A549 (cell line): Measurements from ENCODE around the gene SEC63. TPM values are rescaled to one million over a fixed set of nuclear protein-coding genes. Genes with fewer than 3 reads are reported as not detected.

Source experiments
- ATAC-seq, 2 experiments: fragments of 200-7000 bp in 1 of 2; fragments of >200 bp in 1 of 2; cut with Nextera tagmentation in 1 of 2; cut with Tn5 transposase in 1 of 2; 3 replicates each; pipeline versions ENCODE4 v1.8.0 to v1.9.1; 2018 to 2020; ENCODE audit warnings: mild to moderate bottlenecking in 1 of 2, moderate library complexity in 1 of 2
- CTCF ChIA-PET: fragments of 300-600 bp; sonication (Branson Sonifier 250); formaldehyde crosslinking; extraction: SDS; loops from one replicate; lab custom pipeline; 2021; ENCODE audit warnings: antibody characterized with exemption, inconsistent platforms; lab: Yijun Ruan, JAX
- POLR2A ChIA-PET: fragments of 350-600 bp; formaldehyde crosslinking; extraction: SDS; loops from one replicate; lab custom pipeline; 2021; ENCODE audit warnings: antibody characterized with exemption, inconsistent platforms; lab: Yijun Ruan, JAX
- DNase-seq, 2 experiments: peaks; one replicate each; pipeline versions ENCODE4 v3.0.0 to v3.0.0-alpha.2; 2011 to 2016; ENCODE audit warnings: low read depth in 1 of 2, low spot score in 1 of 2
- FAIRE-seq: peaks from 2 replicates; lab custom pipeline; 2011; peaks lifted over from hg19 to GRCh38; lab: Jason Lieb, UNC
- H3K27ac ChIP-seq, 2 experiments: fragments of >200 bp; sonication (Bioruptor Twin); formaldehyde crosslinking; 3 replicates each; pipeline ENCODE4 v1.5.1; 2016 to 2017
- H3K4me1 ChIP-seq: fragments of >200 bp; sonication (Bioruptor Twin); formaldehyde crosslinking; 3 replicates; pipeline ENCODE4 v1.6.1; 2016
- H3K4me2 ChIP-seq: fragments of >200 bp; sonication (Bioruptor Twin); formaldehyde crosslinking; 3 replicates; pipeline ENCODE4 v1.6.1; 2016
- H3K4me3 ChIP-seq: fragments of >200 bp; sonication (Bioruptor Twin); formaldehyde crosslinking; 3 replicates; pipeline ENCODE4 v1.5.1; 2016
- H3K9me3 ChIP-seq: fragments of >200 bp; sonication (Bioruptor Twin); formaldehyde crosslinking; 3 replicates; pipeline ENCODE4 v1.6.1; 2016
- BHLHE40 ChIP-seq: IDR thresholded peaks from 2 replicates; pipeline ENCODE4 v1.6.1; 2012; ENCODE audit warnings: low read depth, low read length, inconsistent platforms
- CEBPB ChIP-seq, 2 experiments: fragments of >200 bp in 1 of 2; sonication (Bioruptor Twin) in 1 of 2; formaldehyde crosslinking in 1 of 2; IDR thresholded peaks; 2 replicates each; pipeline ENCODE4 v1.6.1; 2012 to 2016
- CHD2 ChIP-seq: fragments of 150-350 bp; IDR thresholded peaks from 2 replicates; pipeline ENCODE4 v1.6.1; 2014; ENCODE audit warnings: low read length; ENCODE audit not compliant: partially characterized antibody
- CHD4 ChIP-seq: fragments of 200-600 bp; sonication (generic); IDR thresholded peaks from 2 replicates; pipeline ENCODE4 v1.6.1; 2016; ENCODE audit warnings: antibody characterized with exemption, mild to moderate bottlenecking, borderline replicate concordance
- E2F6 ChIP-seq: IDR thresholded peaks from 2 replicates; pipeline ENCODE4 v1.6.1; 2012; ENCODE audit warnings: low read depth, borderline replicate concordance
- EHF ChIP-seq: fragments of 250-450 bp; sonication (Bioruptor Pico); IDR thresholded peaks from 2 replicates; pipeline ENCODE4 v1.5.0; 2020; ENCODE audit warnings: mild to moderate bottlenecking
- EP300 ChIP-seq, 2 experiments: fragments of >200 bp; sonication (Bioruptor Twin); formaldehyde crosslinking; IDR thresholded peaks; 2 replicates in 1 of 2; 3 replicates in 1 of 2; pipeline ENCODE4 v1.6.1; 2016 to 2017
- FOSB ChIP-seq: fragments of 250-450 bp; sonication (Bioruptor Pico); IDR thresholded peaks from 2 replicates; pipeline ENCODE4 v1.5.0; 2020; ENCODE audit warnings: mild to moderate bottlenecking, moderate library complexity
- FOSL2 ChIP-seq, 2 experiments: fragments of 450-650 bp in 1 of 2; fragments of >200 bp in 1 of 2; sonication (Bioruptor Twin) in 1 of 2; formaldehyde crosslinking; IDR thresholded peaks; 2 replicates each; pipeline versions ENCODE4 v1.5.0 to v1.6.1; 2016 to 2020; ENCODE audit warnings: mild to moderate bottlenecking in 1 of 2, moderate library complexity in 1 of 2
- HDAC2 ChIP-seq: fragments of 200-600 bp; sonication (generic); IDR thresholded peaks from 2 replicates; pipeline ENCODE4 v1.6.1; 2016
- HES2 ChIP-seq: fragments of >200 bp; sonication (Bioruptor Twin); formaldehyde crosslinking; IDR thresholded peaks from 2 replicates; pipeline ENCODE4 v1.6.1; 2016
- HEYL ChIP-seq: fragments of 250-450 bp; sonication (Bioruptor Pico); IDR thresholded peaks from 2 replicates; pipeline ENCODE4 v1.8.0; 2021; ENCODE audit warnings: mild to moderate bottlenecking, moderate library complexity
- HMGXB4 ChIP-seq: fragments of 250-450 bp; sonication (Bioruptor Pico); IDR thresholded peaks from 2 replicates; pipeline ENCODE4 v1.5.0; 2021; ENCODE audit warnings: mild to moderate bottlenecking, moderate library complexity, borderline replicate concordance
- HOXB5 ChIP-seq: fragments of 250-450 bp; sonication (Bioruptor Pico); IDR thresholded peaks from 2 replicates; pipeline ENCODE4 v1.5.0; 2020; ENCODE audit warnings: mild to moderate bottlenecking, moderate library complexity
- JUN ChIP-seq, 2 experiments: fragments of >200 bp; sonication (Bioruptor Twin); formaldehyde crosslinking; IDR thresholded peaks; 2 replicates in 1 of 2; 3 replicates in 1 of 2; pipeline ENCODE4 v1.6.1; 2016 to 2017
- KDM1A ChIP-seq: fragments of 200-600 bp; sonication (generic); IDR thresholded peaks from 2 replicates; pipeline ENCODE4 v1.6.1; 2016; ENCODE audit warnings: low read depth, mild to moderate bottlenecking
- KDM5A ChIP-seq: fragments of 200-600 bp; sonication (generic); IDR thresholded peaks from 2 replicates; pipeline ENCODE4 v1.6.1; 2016; ENCODE audit warnings: antibody characterized with exemption, mild to moderate bottlenecking
- MAFK ChIP-seq: fragments of 450-650 bp; IDR thresholded peaks from 2 replicates; pipeline ENCODE4 v1.6.1; 2014; ENCODE audit not compliant: partially characterized antibody
- MAZ ChIP-seq: fragments of 150-350 bp; IDR thresholded peaks from 2 replicates; pipeline ENCODE4 v1.6.1; 2014; ENCODE audit warnings: antibody characterized with exemption, low read depth, low read length, borderline replicate concordance
- NFE2L2 ChIP-seq: fragments of 150-350 bp; conservative IDR thresholded peaks from 2 replicates; pipeline ENCODE4 v1.6.1; 2014; ENCODE audit warnings: low read length
- NPAS2 ChIP-seq: fragments of 250-450 bp; sonication (Bioruptor Pico); IDR thresholded peaks from 2 replicates; pipeline ENCODE4 v1.8.0; 2022; ENCODE audit warnings: mild to moderate bottlenecking, moderate library complexity, borderline replicate concordance
- POLR2A ChIP-seq: IDR thresholded peaks from 2 replicates; pipeline ENCODE4 v1.6.1; 2012; ENCODE audit warnings: mild to moderate bottlenecking, low read length
- POLR2AphosphoS2 ChIP-seq: conservative IDR thresholded peaks from 2 replicates; pipeline ENCODE4 v1.6.1; 2012; ENCODE audit warnings: low read length, improper control_type of control experiment, inconsistent platforms
- RAD21 ChIP-seq, 2 experiments: fragments of >200 bp in 1 of 2; sonication (Bioruptor Twin) in 1 of 2; formaldehyde crosslinking in 1 of 2; IDR thresholded peaks in 1 of 2; conservative IDR thresholded peaks in 1 of 2; 2 replicates in 1 of 2; 3 replicates in 1 of 2; pipeline ENCODE4 v1.6.1; 2012 to 2018; ENCODE audit warnings: inconsistent platforms in 1 of 2
- RARB ChIP-seq: fragments of 250-450 bp; sonication (Bioruptor Pico); IDR thresholded peaks from 2 replicates; pipeline ENCODE4 v1.8.0; 2021; ENCODE audit warnings: mild to moderate bottlenecking, moderate library complexity
- RCOR1 ChIP-seq: fragments of 150-350 bp; IDR thresholded peaks from 2 replicates; pipeline ENCODE4 v1.6.1; 2014; ENCODE audit warnings: antibody characterized with exemption, low read length, low read depth
- RFX5 ChIP-seq: fragments of 450-650 bp; IDR thresholded peaks from 2 replicates; pipeline ENCODE4 v1.7.1; 2014; ENCODE audit warnings: antibody characterized with exemption, mild to moderate bottlenecking, moderate library complexity
- RNF2 ChIP-seq: fragments of 200-600 bp; sonication (generic); IDR thresholded peaks from 2 replicates; pipeline ENCODE4 v1.6.1; 2016; ENCODE audit warnings: low read depth, mild to moderate bottlenecking, antibody characterized with exemption, moderate library complexity, borderline replicate concordance
- SMC3 ChIP-seq: fragments of >200 bp; sonication (Bioruptor Twin); formaldehyde crosslinking; IDR thresholded peaks from 3 replicates; pipeline ENCODE4 v1.6.1; 2018; ENCODE audit warnings: inconsistent platforms
- SREBF2 ChIP-seq: fragments of 450-650 bp; IDR thresholded peaks from 2 replicates; pipeline ENCODE4 v1.6.1; 2014; ENCODE audit warnings: mild to moderate bottlenecking, moderate library complexity
- TFCP2L1 ChIP-seq: fragments of 250-450 bp; sonication (Bioruptor Pico); IDR thresholded peaks from 2 replicates; pipeline ENCODE4 v1.5.0; 2021; ENCODE audit warnings: mild to moderate bottlenecking
- USF2 ChIP-seq: fragments of 450-650 bp; IDR thresholded peaks from 2 replicates; pipeline ENCODE4 v1.6.1; 2014; ENCODE audit warnings: antibody characterized with exemption
- ZSCAN20 ChIP-seq: fragments of 250-450 bp; sonication (Bioruptor Pico); IDR thresholded peaks from 2 replicates; pipeline ENCODE4 v1.8.0; 2022; ENCODE audit warnings: mild to moderate bottlenecking, moderate library complexity
- WGBS: methylation state at CpG from one replicate; pipeline ENCODE4 v1.1.6; 2017; ENCODE audit errors: missing lambda C conversion rate; 5-methylcytosine and 5-hydroxymethylcytosine counted together
- polyA plus RNA-seq, 4 experiments: library from polyadenylated mRNA; depleted of rRNA in 3 of 4; stranded (reverse); fragments of >200 nt; fragmentation: RNase III in 1 of 4; extraction: RNeasy Plus Mini Kit Qiagen cat#74134 plus additional on column Dnase treatment in 1 of 4; gene quantifications; 2 replicates in 3 of 4; 3 replicates in 1 of 4; pipeline ENCODE4 v1.2.3, GENCODE V29; 2011 to 2017

Gene SEC63
- polyA plus RNA-seq, 2 of the 4 experiments (the other 2 are of a cell fraction): 23.0 to 69.3 TPM

- Histone ChIP-seq H3K27ac (no peak overlapping the region), H3K9me3 (no peaks in the 10 kb centered on the region), H3K4me3 (no peak overlapping the region), H3K4me2 (no peak overlapping the region), H3K4me1 (no peaks in the 10 kb centered on the region)
- 72% methylated on average over 8 of the region's 8 CpGs for WGBS
- FAIRE-seq (no peak), ATAC-seq (no peak), DNase-seq (no peak)
- ChIA-PET POLR2A (no interaction called here), CTCF (interaction anchor here (1.1 to 1.7 kb wide), 2 partner anchors 8 to 77 kb away, joined by 3 to 5 read pairs; no protein-coding TSS in a partner anchor)
- TF ChIP-seq POLR2AphosphoS2 (no peak), JUN (IDR thresholded peaks at IDR 0.05) (no peak), HOXB5 (CRISPR knock-in tag) (no peak), TFCP2L1 (CRISPR knock-in tag) (no peak), HEYL (CRISPR knock-in tag) (no peak), USF2 (no peak), RNF2 (no peak), EHF (CRISPR knock-in tag) (no peak), KDM1A (no peak), POLR2A (no peak), RAD21 (conservative IDR thresholded peaks at IDR 0.05 in 1 of 2, IDR thresholded peaks at IDR 0.05 in 1 of 2) (no peak), EP300 (IDR thresholded peaks at IDR 0.05) (no peak), KDM5A (no peak), HDAC2 (no peak), CEBPB (IDR thresholded peaks at IDR 0.05) (no peak), FOSB (CRISPR knock-in tag) (no peak), ZSCAN20 (no peak), NFE2L2 (no peak)
Measured at GRCh38 chr6:107972413-107973096, 14.5 kb upstream of the SEC63 start.

GRCh38 chr6:107971181-107971580 lies 13.2 kb upstream of the SEC63 start:
- Histone ChIP-seq H3K27ac (no peak overlapping the region), H3K9me3 (no peaks in the 10 kb centered on the region), H3K4me2 (no peak overlapping the region), H3K4me3 (no peak overlapping the region), H3K4me1 (no peaks in the 10 kb centered on the region)
- FAIRE-seq (no peak), ATAC-seq (no peak), DNase-seq (no peak)
- TF ChIP-seq ZSCAN20 (no peak), SMC3 (no peak), CEBPB (IDR thresholded peaks at IDR 0.05) (no peak), MAZ (no peak), HES2 (no peak), NPAS2 (CRISPR knock-in tag) (no peak), CHD2 (no peak)
- 75% methylated on average over 6 of the region's 6 CpGs for WGBS
- ChIA-PET CTCF (no interaction called here), POLR2A (no interaction called here)

- no peak for ATAC-seq
- no peak overlapping the region for H3K4me3 ChIP-seq
- H3K4me2 ChIP-seq: no peak overlapping the region
- 37% methylated on average over 4 of the region's 5 CpGs for WGBS
- no peak for DNase-seq
- ChIA-PET POLR2A (no interaction called here), CTCF (no interaction called here)
- H3K4me1 ChIP-seq: no peaks in the 10 kb centered on the region
- no peak for FAIRE-seq
- no peak overlapping the region for H3K27ac ChIP-seq
- H3K9me3 ChIP-seq: no peaks in the 10 kb centered on the region
- TF ChIP-seq MAFK (no peak), NFE2L2 (no peak), FOSL2 (IDR thresholded peaks at IDR 0.05) (no peak), FOSL2 (CRISPR knock-in tag; IDR thresholded peaks at IDR 0.05) (no peak), CHD4 (no peak), TFCP2L1 (CRISPR knock-in tag) (no peak), E2F6 (no peak), SREBF2 (no peak), NPAS2 (CRISPR knock-in tag) (no peak), RFX5 (no peak), RARB (CRISPR knock-in tag) (no peak), KDM5A (no peak), BHLHE40 (no peak), FOSB (CRISPR knock-in tag) (no peak), HMGXB4 (no peak), RCOR1 (no peak)
Measured at GRCh38 chr6:107970255-107970654, 12.2 kb upstream of the SEC63 start.
